Measurements from ENCODE around the gene RBM28. TPM values are rescaled to one million over a fixed set of nuclear protein-coding genes. Genes with fewer than 3 reads are reported as not detected.

Gene RBM28
- total RNA-seq, 2 donors from 2014 or later, result 38.9 to 52.3 TPM

DNA sequence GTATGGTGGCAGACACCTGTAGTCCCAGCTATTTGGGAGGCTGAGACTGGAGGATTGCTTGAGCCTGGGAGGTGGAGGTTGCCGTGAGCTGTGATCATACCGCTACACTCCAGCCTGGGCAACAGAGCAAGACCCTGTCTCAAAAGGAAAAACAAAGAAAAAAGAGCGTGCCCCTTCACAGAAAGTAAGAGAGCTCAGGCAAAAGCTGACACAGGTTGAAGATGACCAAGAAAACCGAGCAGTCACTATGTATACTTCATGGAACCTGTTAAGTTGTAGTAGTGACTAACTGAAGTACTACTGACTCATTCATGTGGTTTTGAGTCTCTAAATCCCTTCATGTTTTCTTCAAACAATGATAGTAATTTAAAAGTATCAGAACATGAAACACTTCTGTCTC, 19.0 kb upstream of the RBM28 start:
- peaks cover 23% of the 10 kb centered on the region for H3K4me1 Mint-ChIP-seq (ENCODE audit: low read depth)
- no peak overlapping the region for H3K27ac Mint-ChIP-seq
- H3K36me3 Mint-ChIP-seq (ENCODE audit: insufficient read depth in 2 of 2), result peaks cover 0 to 2% of the 10 kb centered on the region in 2 donors
- DNase-seq, result peak; percentile 14 to 30
- H3K4me3 Mint-ChIP-seq, result peak overlapping the region; percentile 85 to 86
- peak; percentile 89 to 90 for ATAC-seq (replicated peaks in 1 of 2)
- no peaks in the 10 kb centered on the region for H3K9me3 Mint-ChIP-seq
- peaks cover 71% of the 10 kb centered on the region for H3K27me3 Mint-ChIP-seq (ENCODE audit: low read depth)

DNA sequence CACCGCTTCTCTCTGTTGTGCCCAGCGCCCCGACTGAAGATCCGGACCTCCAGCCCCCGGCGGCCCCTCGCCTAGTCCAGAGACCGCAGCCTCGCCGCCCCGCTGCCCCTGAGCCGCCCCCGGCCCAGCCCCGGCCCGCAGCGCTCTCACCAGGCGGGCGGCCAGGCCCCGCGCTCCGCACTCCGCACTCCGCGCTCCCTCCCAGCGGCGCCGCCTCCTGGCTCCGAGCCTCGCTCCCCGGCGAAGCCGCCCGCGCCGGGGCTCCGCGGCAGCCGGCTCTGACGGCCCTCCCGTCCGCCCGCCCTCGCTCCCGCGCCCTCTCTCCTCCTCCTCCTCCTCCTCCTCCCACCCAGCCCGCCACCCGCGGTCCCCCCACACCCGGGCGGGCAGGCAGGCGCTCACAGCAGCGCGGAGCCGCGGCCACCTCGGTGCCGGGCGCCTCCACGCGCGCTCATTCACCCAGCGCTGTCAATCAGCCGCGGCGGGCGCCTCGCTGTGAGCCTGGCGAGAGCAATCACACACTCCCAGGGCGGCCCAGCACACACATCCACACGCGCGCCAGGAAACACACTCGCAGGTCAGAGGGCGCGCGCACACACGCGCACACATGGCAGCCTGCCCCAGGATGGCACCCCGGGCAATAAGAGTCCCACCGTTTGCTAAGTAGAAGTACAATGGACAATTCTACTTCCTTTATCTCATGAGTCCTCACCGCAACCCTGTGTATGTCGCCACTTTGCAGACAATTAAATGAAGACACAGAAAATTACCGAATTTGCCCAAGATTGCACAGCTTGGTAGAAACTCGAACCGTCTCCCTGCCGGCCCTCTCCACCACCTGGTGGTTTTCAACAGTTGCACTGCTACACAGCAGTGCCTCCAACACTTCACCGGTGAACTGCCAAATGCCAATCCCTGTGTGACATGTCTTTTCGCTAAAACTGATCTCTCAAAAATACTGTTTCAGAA, 18.0 kb upstream of the RBM28 start, which contains the start of gene PRRT4:
TSS of gene PRRT4 (minus strand) at position 280 of the 969 bp plus-strand sequence.
- Mint-ChIP-seq H3K36me3 (ENCODE audit: insufficient read depth in 2 of 2) (peaks cover 0 to 2% of the 10 kb centered on the region in 2 donors), H3K4me1 (ENCODE audit: low read depth) (peaks cover 23% of the 10 kb centered on the region), H3K27me3 (ENCODE audit: low read depth) (peaks cover 61% of the 10 kb centered on the region), H3K4me3 (peak within 1 kb of the TSS; percentile 85 to 86), H3K27ac (no peak within 1 kb of the TSS), H3K9me3 (no peaks in the 10 kb centered on the region)
- DNase-seq, result peak; percentile 53
- peak; percentile 64 to 66 for ATAC-seq (replicated peaks in 1 of 2)

DNA sequence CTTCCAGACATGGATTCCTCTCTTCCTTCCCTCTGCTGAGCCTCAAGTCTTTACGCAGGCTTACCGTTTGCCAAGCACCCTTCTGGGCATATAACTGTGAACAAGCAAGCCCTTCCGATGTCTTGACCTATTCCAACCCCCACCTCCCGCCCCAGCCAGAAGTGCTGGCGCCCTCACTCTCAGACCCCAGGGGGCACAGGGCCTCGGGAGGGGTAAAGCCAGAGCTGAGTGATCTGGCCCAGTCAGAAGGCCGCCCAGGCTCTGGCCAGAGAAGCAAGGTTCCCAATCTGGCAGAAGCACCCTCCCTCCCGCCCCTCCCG, 16.6 kb upstream of the RBM28 start:
- ATAC-seq (replicated peaks in 1 of 2), result no peak
- H3K4me3 Mint-ChIP-seq, result no peak overlapping the region
- no peaks in the 10 kb centered on the region for H3K9me3 Mint-ChIP-seq
- peaks cover 0 to 2% of the 10 kb centered on the region in 2 donors for H3K36me3 Mint-ChIP-seq (ENCODE audit: insufficient read depth in 2 of 2)
- H3K27me3 Mint-ChIP-seq (ENCODE audit: low read depth), result peaks cover 53% of the 10 kb centered on the region
- H3K4me1 Mint-ChIP-seq (ENCODE audit: low read depth), result peaks cover 23% of the 10 kb centered on the region
- no peak overlapping the region for H3K27ac Mint-ChIP-seq
- DNase-seq, result no peak

DNA sequence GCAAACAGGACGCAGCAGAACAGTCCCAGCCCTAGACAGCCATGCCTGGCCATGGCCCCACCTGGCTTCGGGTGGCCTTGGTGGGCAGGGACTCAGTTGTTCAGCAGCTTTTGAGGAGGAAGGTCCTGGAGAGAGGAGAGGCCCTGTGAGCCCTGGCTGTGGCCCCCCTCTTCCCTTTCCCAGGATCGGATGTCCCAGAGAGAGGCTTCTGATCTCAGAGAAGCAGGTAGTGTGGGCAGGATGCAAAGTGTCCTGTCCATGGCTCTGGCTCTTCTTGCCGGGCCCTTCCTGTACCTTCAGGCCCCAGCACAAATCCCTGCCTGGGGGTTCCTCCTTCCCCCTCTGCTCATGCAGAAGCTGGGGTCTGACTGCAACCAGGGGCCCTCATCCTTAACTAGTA, 16.2 kb upstream of the RBM28 start:
- ATAC-seq (replicated peaks in 1 of 2), result no peak

DNA sequence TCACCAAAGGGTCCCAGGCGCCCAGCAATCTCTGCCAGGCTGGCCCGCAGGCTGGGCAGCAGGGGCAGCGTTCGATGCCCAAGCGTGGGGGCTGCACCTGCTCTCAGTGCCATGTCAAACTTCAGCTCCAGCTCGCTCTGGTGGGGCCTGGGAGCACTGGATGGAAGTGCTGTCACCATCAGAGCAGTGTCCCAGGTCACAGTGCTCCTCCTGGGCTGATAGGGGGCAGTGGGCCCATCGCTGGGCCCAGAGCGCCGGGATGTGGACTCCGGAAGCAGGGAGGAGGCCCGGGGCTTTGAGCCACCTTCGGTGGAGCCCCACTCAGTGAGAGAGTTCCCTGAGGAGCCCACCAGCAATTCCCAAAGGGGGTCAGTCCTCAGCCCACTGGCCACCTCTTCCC, 15.6 kb upstream of the RBM28 start:
- Mint-ChIP-seq H3K4me3 (peak overlapping the region in 1 of 2 donors; percentile 34), H3K27me3 (ENCODE audit: low read depth) (peaks cover 43% of the 10 kb centered on the region), H3K9me3 (no peaks in the 10 kb centered on the region), H3K27ac (no peak overlapping the region), H3K4me1 (ENCODE audit: low read depth) (peaks cover 23% of the 10 kb centered on the region), H3K36me3 (ENCODE audit: insufficient read depth in 2 of 2) (peaks cover 0 to 2% of the 10 kb centered on the region in 2 donors)
- DNase-seq, result no peak
- ATAC-seq (replicated peaks in 1 of 2), result no peak

More for the DNA sequence above, 16.2 kb upstream of the RBM28 start:
- no peak for DNase-seq
- Mint-ChIP-seq H3K4me3 (no peak overlapping the region), H3K36me3 (ENCODE audit: insufficient read depth in 2 of 2) (peaks cover 0 to 2% of the 10 kb centered on the region in 2 donors), H3K9me3 (no peaks in the 10 kb centered on the region), H3K4me1 (ENCODE audit: low read depth) (peaks cover 23% of the 10 kb centered on the region), H3K27ac (no peak overlapping the region), H3K27me3 (ENCODE audit: low read depth) (peaks cover 49% of the 10 kb centered on the region)

DNA sequence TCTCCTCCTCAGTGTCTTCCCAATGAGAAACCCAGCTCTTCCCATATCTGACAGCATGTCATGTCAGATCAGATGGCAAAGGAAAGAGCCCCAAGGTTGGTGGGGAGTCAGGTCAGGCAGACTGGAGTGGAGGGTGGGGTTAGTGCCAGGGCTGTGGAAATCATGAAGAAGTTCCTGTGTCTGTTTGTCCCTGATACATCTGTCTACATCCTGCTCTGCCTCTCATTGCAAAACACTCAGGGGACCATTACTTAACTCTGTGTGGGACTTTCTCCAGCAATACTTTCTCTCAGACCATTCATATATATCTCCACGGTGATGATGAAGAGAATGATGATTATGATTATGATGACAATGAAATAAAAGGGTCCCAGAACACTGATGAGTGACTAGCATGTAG, 14.5 kb upstream of the RBM28 start:
- no peak for ATAC-seq (replicated peaks in 1 of 2)
- no peak for DNase-seq
- H3K4me1 Mint-ChIP-seq (ENCODE audit: low read depth), result peaks cover 23% of the 10 kb centered on the region
- H3K27ac Mint-ChIP-seq, result no peak overlapping the region
- H3K9me3 Mint-ChIP-seq, result no peaks in the 10 kb centered on the region
- H3K4me3 Mint-ChIP-seq, result no peak overlapping the region
- H3K36me3 Mint-ChIP-seq (ENCODE audit: insufficient read depth in 2 of 2), result peaks cover 0 to 2% of the 10 kb centered on the region in 2 donors
- H3K27me3 Mint-ChIP-seq (ENCODE audit: low read depth), result peaks cover 43% of the 10 kb centered on the region

DNA sequence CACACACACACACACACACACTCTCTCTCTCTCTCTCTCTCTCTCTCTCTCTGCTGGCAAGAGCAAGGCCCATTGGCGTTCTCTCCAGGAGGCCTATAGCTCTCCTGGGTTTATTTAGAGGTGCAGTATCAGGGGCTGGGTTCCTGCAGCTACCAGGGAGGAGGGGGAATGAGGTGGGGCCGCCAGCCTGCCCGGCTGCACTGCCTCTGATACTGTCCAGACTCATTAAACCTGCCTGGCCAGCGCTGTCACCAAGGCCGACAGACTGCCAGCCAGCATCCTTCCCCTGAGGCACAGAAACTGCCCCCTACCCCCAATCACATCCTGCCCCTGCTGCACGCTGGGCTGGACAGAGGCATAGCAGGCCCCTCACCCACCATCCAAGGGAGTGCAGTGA, 13.5 kb upstream of the RBM28 start:
- peaks cover 47% of the 10 kb centered on the region for H3K27me3 Mint-ChIP-seq (ENCODE audit: low read depth)
- H3K4me1 Mint-ChIP-seq (ENCODE audit: low read depth), result peaks cover 13% of the 10 kb centered on the region
- DNase-seq, result no peak
- H3K9me3 Mint-ChIP-seq, result no peaks in the 10 kb centered on the region
- peaks cover 0 to 5% of the 10 kb centered on the region in 2 donors for H3K36me3 Mint-ChIP-seq (ENCODE audit: insufficient read depth in 2 of 2)
- H3K27ac Mint-ChIP-seq, result no peak overlapping the region
- no peak overlapping the region for H3K4me3 Mint-ChIP-seq
- no peak for ATAC-seq (replicated peaks in 1 of 2)

DNA sequence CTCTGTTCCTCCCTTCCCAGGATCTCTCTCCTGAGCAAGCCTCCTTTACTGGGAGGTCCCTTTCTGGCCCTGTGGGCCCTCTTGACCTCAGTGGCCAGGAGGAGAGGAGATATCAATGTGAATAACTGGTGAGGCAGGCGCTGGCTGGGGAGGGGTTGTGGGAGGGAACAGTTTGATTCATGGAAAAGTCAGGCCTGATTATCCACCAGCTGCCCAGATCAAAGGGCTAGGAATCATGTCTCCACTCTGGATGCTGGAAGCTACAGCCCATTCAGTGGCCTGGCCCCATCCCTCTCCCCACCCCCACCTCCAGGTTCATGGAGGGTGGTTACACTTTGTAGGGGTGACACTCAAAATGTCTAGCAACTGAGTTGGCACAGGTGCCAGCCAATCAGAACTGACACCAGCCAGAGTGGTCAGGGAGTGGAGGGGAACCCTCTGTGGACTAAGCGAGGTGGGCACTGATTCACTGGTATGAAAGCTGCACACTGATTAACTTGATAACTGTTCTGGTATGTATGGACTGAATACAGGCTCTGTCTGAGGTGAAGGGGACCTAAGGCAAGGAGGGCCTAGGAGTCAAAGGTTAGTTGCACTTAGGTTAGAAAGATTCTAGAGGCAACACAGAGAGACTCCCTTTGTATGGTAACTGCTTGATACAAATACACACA, 13.0 kb upstream of the RBM28 start:
- ATAC-seq (replicated peaks in 1 of 2) (no peak), DNase-seq (no peak)
- H3K36me3 Mint-ChIP-seq (ENCODE audit: insufficient read depth in 2 of 2), result peaks cover 0 to 3% of the 10 kb centered on the region in 2 donors
- H3K9me3 Mint-ChIP-seq, result no peaks in the 10 kb centered on the region
- H3K27me3 Mint-ChIP-seq (ENCODE audit: low read depth), result peaks cover 42% of the 10 kb centered on the region
- peaks cover 8% of the 10 kb centered on the region for H3K4me1 Mint-ChIP-seq (ENCODE audit: low read depth)
- H3K4me3 Mint-ChIP-seq, result no peak overlapping the region
- H3K27ac Mint-ChIP-seq, result no peak overlapping the region

DNA sequence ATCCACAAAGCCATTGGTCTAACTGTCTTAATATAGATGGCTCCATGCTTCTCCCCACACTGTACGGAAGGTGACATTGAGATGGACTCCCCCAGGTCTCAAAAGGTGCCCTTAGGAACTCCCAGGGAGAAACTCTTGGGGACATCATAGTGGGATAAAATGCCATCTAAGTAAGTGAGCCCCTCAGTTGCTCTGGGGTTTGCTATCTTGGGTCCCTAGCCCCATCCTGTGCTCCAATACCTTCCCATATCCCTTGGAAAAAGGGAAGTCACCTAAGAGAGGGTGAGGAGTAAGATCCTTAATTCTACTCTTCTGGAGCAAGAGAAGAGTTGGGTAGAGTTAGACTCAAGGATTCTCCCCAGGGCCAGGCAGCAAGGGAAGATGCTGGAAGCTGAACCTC, 9.9 kb upstream of the RBM28 start:
- DNase-seq, result no peak
- Mint-ChIP-seq H3K27ac (no peak overlapping the region), H3K36me3 (ENCODE audit: insufficient read depth in 2 of 2) (peaks cover 0 to 3% of the 10 kb centered on the region in 2 donors), H3K4me1 (ENCODE audit: low read depth) (no peaks in the 10 kb centered on the region), H3K27me3 (ENCODE audit: low read depth) (peaks cover 50% of the 10 kb centered on the region), H3K4me3 (no peak overlapping the region), H3K9me3 (no peaks in the 10 kb centered on the region)
- no peak for ATAC-seq (replicated peaks in 1 of 2)

DNA sequence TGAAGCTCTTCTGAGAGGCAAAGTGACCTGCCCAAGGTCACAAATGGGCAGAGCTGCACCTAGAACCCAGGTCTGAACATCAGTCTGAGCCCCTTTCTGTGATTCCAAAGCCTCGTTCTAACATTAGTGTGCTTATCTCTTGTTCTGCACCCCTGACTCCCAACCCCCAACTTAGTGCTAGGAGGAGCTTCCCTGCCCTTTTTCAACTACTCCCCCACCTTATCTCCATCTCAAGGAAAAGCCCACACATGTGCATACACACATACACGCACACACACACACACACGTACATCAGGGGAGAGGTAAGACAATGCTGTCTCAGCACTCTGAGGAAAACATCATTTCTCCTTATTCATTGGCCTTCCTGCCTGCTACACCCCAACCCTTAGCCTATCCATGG, 9.5 kb upstream of the RBM28 start:
- Mint-ChIP-seq H3K4me3 (peak overlapping the region; percentile 26 to 29), H3K27ac (no peak overlapping the region)

DNA sequence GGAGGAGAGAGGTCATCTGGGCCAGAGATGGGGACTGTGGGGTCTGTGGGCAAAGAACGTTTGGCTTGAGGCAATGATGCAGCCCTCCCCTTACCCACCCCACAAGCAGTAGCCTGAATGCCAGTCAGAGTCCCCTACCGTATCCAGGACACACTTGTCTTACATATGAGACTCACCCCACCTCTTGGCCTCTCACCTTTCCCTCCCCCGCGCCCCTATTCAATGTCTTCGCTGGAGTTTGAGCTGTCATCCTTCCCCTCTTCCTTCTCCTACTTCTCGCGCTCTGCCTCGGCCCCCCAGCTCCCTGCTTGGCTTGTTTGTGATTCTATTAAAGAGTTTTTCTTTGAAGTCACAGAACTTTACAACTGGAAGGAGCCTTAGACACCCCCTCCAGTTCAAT, 8.9 kb upstream of the RBM28 start:
- DNase-seq (no peak), ATAC-seq (replicated peaks in 1 of 2) (no peak)
- Mint-ChIP-seq H3K36me3 (ENCODE audit: insufficient read depth in 2 of 2) (peaks cover 0 to 3% of the 10 kb centered on the region in 2 donors), H3K27ac (no peak overlapping the region), H3K4me1 (ENCODE audit: low read depth) (no peaks in the 10 kb centered on the region), H3K9me3 (no peaks in the 10 kb centered on the region), H3K4me3 (peak overlapping the region; percentile 26 to 29), H3K27me3 (ENCODE audit: low read depth) (peaks cover 52% of the 10 kb centered on the region)

More for the DNA sequence above, 9.5 kb upstream of the RBM28 start:
- Mint-ChIP-seq H3K27me3 (ENCODE audit: low read depth) (peaks cover 50% of the 10 kb centered on the region), H3K9me3 (no peaks in the 10 kb centered on the region), H3K36me3 (ENCODE audit: insufficient read depth in 2 of 2) (peaks cover 0 to 3% of the 10 kb centered on the region in 2 donors), H3K4me1 (ENCODE audit: low read depth) (no peaks in the 10 kb centered on the region)
- no peak for ATAC-seq (replicated peaks in 1 of 2)
- no peak for DNase-seq

DNA sequence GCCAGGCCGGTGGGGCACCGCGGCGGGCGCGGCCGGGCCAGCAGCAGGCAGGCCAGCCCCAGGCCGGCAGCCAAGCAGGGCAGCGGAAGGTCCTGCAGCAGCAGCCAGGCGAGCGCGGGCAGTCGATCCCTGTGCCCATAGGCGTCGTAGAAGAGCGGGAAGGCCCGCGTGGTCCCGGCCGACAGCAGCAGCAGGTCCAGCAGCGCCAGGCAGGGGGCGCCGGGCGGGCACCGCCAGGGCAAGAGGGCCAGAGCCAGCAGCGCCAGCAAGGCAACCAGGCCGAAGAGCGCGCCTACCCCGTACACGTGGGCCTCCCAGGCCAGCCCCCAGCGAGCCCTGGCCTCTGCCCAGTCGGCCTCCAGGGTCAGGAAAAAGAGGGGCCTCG, 8.4 kb upstream of the RBM28 start:
- ATAC-seq (replicated peaks in 1 of 2) (peak; percentile 44 to 64), DNase-seq (peak; percentile 51 to 56)
- Mint-ChIP-seq H3K36me3 (ENCODE audit: insufficient read depth in 2 of 2) (peaks cover 0 to 3% of the 10 kb centered on the region in 2 donors), H3K27ac (no peak overlapping the region), H3K4me3 (no peak overlapping the region), H3K27me3 (ENCODE audit: low read depth) (peaks cover 57% of the 10 kb centered on the region), H3K4me1 (ENCODE audit: low read depth) (no peaks in the 10 kb centered on the region), H3K9me3 (no peaks in the 10 kb centered on the region)

Data from activated T-cell treated with anti-CD3 and anti-CD28 coated beads, Interleukin-2, amount 50 U/mL, for 72 hours (primary cell).